Lower lobe of right lung (tissue), 2 donors: ENCODE results near the gene GCSAM. TPM values are rescaled to one million over a fixed set of nuclear protein-coding genes. Genes with fewer than 3 reads are reported as not detected.

ENCODE experiments used
- ATAC-seq, 2 donors: fragments of 200-7000 bp; cut with Tn5 transposase; one replicate each; pipeline ENCODE4 v1.9.1; 2020 to 2022; ENCODE audit warnings: mild to moderate bottlenecking in 2 of 2, moderate library complexity in 2 of 2
- DNase-seq: peaks from one replicate; pipeline ENCODE4 v3.0.0-alpha.2; 2020
- H3K27ac ChIP-seq: fragments of 200-600 bp; one replicate; pipeline ENCODE4 v1.8.0; 2022
- H3K27me3 ChIP-seq: fragments of 200-600 bp; one replicate; pipeline ENCODE4 v1.8.0; 2022; ENCODE audit warnings: low read depth
- H3K36me3 ChIP-seq: fragments of 200-600 bp; one replicate; pipeline ENCODE4 v1.8.0; 2022; ENCODE audit warnings: mild to moderate bottlenecking
- H3K4me1 ChIP-seq: fragments of 200-600 bp; one replicate; pipeline ENCODE4 v1.8.0; 2022
- H3K4me3 ChIP-seq: fragments of 200-600 bp; one replicate; pipeline ENCODE4 v1.8.0; 2022; ENCODE audit warnings: mild to moderate bottlenecking
- H3K9me3 ChIP-seq: fragments of 200-600 bp; one replicate; pipeline ENCODE4 v1.8.0; 2022
- CTCF ChIP-seq: fragments of 200-600 bp; IDR thresholded peaks from one replicate; pipeline ENCODE4 v1.8.0; 2022; ENCODE audit warnings: antibody characterized with exemption, mild to moderate bottlenecking
- intact Hi-C: fragments of 100-400 bp; cut with DNase I; formaldehyde crosslinking; loops from one replicate; pipeline ENCODE4 v1.11.0; 2022
- total RNA-seq: library from RNA; stranded (reverse); fragmentation: NEBNext Ultra II Directional; extraction: Animal tissue kit (Norgen Biotek cat#: 25700); gene quantifications from one replicate; pipeline ENCODE4 v1.2.1, GENCODE V29; 2021
- donor health status: DM: no; HTN: yes; CAD: no; lungs with severe emphysema.

GCSAM gene
- total RNA-seq, 1 donor from 2014 or later: 1.5 TPM

DNA sequence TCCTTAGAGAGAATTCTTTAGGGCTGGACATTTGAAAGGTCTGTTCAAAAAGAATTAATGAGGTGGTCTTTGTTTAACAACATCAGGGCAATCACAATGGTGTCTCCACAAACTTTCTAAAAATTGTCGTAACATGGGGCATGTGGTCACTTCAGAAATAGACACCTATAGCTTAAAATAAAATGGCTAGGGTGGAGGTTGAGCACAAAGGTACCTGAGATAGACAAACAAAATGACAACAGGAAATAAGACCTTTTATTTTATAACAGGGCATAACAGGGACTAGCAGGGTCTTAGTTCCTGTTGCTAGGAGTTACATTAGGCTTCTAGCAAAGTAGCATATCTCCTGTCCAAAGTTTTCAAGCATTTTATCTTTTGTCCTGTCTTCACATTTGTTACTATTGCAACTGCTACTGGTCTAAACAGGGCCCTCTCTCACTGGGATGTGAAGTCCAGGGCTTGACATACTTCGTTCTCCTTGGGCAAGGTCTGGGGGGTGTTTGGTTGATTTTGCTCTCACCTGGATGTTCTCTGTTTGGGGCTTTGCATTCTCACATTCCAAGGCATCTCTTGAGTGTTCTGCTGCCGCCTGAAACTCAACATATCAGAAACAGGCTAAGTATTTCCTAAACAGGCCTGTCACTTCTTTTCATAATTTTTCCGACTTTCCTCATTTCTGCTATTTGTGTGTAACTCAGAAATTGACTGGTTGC, 3.0 kb downstream of the GCSAM start:
- H3K4me1 ChIP-seq: peaks cover 16% of the 10 kb centered on the region
- no peaks in the 10 kb centered on the region for H3K27me3 ChIP-seq
- H3K4me3 ChIP-seq: no peak overlapping the region
- no peaks in the 10 kb centered on the region for H3K36me3 ChIP-seq
- no peak for TF ChIP-seq CTCF
- H3K9me3 ChIP-seq: no peaks in the 10 kb centered on the region
- no peak overlapping the region for H3K27ac ChIP-seq
- intact Hi-C loops: no loop called here
- ATAC-seq (no peak), DNase-seq (no peak)

- H3K4me3 ChIP-seq: no peak overlapping the region
- no peaks in the 10 kb centered on the region for H3K27me3 ChIP-seq
- DNase-seq: no peak
- H3K9me3 ChIP-seq: no peaks in the 10 kb centered on the region
- no peaks in the 10 kb centered on the region for H3K36me3 ChIP-seq
- ATAC-seq: no peak
- no peak for TF ChIP-seq CTCF
- peaks cover 16% of the 10 kb centered on the region for H3K4me1 ChIP-seq
- intact Hi-C loops: no loop called here
- no peak overlapping the region for H3K27ac ChIP-seq
Measured at GRCh38 chr3:112128843-112129727, 4.0 kb downstream of the GCSAM start.

DNA sequence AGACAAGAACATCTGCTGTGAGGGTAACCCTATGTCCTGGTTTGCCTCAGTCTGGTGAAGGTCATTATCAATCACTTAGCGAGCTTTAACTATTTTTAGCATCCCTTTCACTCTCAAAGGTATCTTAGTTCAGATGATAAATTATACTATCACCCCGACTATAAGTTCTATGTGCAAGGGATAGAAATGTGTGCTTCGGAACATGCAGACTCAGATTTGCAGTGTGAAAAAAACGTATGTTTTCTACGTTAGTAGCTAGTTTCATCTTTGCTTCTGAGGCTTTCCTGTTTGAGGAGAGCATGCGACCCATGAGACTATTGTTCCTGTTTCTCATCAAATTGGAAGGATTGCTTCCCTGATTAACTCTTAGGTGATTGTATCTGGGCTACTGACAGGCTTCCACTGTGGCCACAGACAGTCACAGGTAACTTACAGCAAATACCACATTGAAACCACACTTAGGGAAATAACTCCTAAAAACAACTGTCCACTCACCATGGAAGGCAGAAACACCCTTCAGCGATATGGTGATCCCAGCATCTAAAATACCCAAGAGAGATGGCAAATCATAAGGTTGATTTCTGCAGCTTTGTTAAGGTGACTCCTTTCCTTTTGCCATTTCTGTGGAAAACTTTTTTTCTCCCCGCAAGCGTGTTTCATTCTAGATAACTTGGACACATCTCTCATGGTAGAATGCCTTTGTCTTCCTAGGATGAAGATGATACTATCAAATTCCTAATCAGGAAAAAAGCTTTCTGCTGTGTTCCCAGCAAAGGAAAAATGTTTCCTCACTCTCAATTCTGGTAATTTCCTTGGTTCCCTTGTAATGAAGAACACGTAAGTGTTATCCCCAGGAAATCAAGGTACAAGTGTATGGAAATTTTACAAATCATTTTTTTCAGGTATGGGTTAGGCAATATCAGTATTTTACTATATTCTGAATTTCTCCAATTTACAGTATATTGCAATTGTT, 5.2 kb downstream of the GCSAM start:
- intact Hi-C loops: no loop called here
- ATAC-seq: no peak

DNA sequence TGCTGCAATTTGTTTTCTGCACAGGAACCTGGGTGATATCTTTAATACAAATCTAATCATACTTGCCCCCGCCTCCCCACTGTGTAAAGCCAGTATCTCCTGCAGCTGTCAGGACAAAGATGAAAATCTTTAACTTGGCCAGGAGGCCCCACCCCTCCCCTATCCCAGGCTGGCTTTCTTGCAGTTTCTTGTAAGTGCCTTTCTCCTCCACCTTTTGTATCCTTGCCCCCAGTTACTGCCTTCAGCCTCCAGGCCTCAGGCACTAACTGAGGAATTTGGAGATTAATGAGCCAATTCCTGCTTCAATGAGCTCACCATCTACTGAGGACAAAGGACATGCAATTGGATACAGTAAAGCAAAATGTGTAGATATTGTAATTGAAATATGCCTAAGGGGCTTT, 6.5 kb downstream of the GCSAM start:
- Histone ChIP-seq H3K27ac (no peak overlapping the region), H3K4me3 (no peak overlapping the region), H3K9me3 (no peaks in the 10 kb centered on the region), H3K4me1 (peaks cover 16% of the 10 kb centered on the region), H3K36me3 (no peaks in the 10 kb centered on the region), H3K27me3 (no peaks in the 10 kb centered on the region)
- DNase-seq (no peak), ATAC-seq (no peak)
- no peak for TF ChIP-seq CTCF
- intact Hi-C loops: no loop called here

More for the DNA sequence above, 5.2 kb downstream of the GCSAM start:
- H3K36me3 ChIP-seq: no peaks in the 10 kb centered on the region
- no peak for TF ChIP-seq CTCF
- no peaks in the 10 kb centered on the region for H3K9me3 ChIP-seq
- no peak overlapping the region for H3K27ac ChIP-seq
- H3K27me3 ChIP-seq: no peaks in the 10 kb centered on the region
- no peak overlapping the region for H3K4me3 ChIP-seq
- no peak for DNase-seq
- peaks cover 16% of the 10 kb centered on the region for H3K4me1 ChIP-seq
